K562 (cell line): ENCODE data around the gene ABHD5. TPM values are rescaled to one million over a fixed set of nuclear protein-coding genes. Genes with fewer than 3 reads are reported as not detected.
A peak's percentile ranks its signal among the peaks of the same experiment; 100 is the strongest.
"Not testable (repeated sequence)": the region's sequence is repeated elsewhere in the genome, so short reads cannot be mapped to it uniquely, and the experiment has no call there.

Experiments
- AFF4 ChIP-seq: sonication (generic); formaldehyde crosslinking; IDR thresholded peaks from 2 replicates; pipeline ENCODE4 v1.8.0; 2023; ENCODE audit warnings: mild to moderate bottlenecking, missing genetic modification reagents
- ATF3 ChIP-seq, 2 experiments: fragments of 450-650 bp in 1 of 2; sonication (generic) in 1 of 2; formaldehyde crosslinking in 1 of 2; IDR thresholded peaks in 1 of 2; conservative IDR thresholded peaks in 1 of 2; 2 replicates each; pipeline versions ENCODE4 v1.6.1 to v1.8.1; 2016 to 2023; ENCODE audit warnings: mild to moderate bottlenecking in 2 of 2, moderate library complexity in 2 of 2, inconsistent platforms in 1 of 2, missing genetic modification reagents in 1 of 2
- ATF4 ChIP-seq: fragments of 450-650 bp; formaldehyde crosslinking; IDR thresholded peaks from 2 replicates; pipeline ENCODE4 v1.4.0; 2022; ENCODE audit warnings: mild to moderate bottlenecking, moderate library complexity
- DPF2 ChIP-seq: fragments of 450-650 bp; IDR thresholded peaks from 2 replicates; pipeline ENCODE4 v1.6.1; 2016
- E2F8 ChIP-seq: fragments of 450-650 bp; IDR thresholded peaks from 2 replicates; pipeline ENCODE4 v1.7.1; 2018; ENCODE audit warnings: mild to moderate bottlenecking, low read depth; ENCODE audit not compliant: partially characterized antibody
- GATAD2A ChIP-seq: fragments of 450-650 bp; IDR thresholded peaks from 2 replicates; pipeline ENCODE4 v1.6.1; 2017
- HSF4 ChIP-seq: fragments of 250-450 bp; sonication (Bioruptor Pico); IDR thresholded peaks from 2 replicates; pipeline ENCODE4 v2.1.2; 2022; ENCODE audit warnings: mild to moderate bottlenecking, moderate library complexity, borderline replicate concordance
- PYGO2 ChIP-seq: fragments of 450-650 bp; IDR thresholded peaks from 2 replicates; pipeline ENCODE4 v1.6.1; 2016; ENCODE audit warnings: mild to moderate bottlenecking, missing genetic modification characterization, moderate library complexity, missing compliant biosample characterization
- RNF2 ChIP-seq: sonication (generic); IDR thresholded peaks from 2 replicates; pipeline ENCODE4 v1.6.1; 2016
- TBL1XR1 ChIP-seq, 2 experiments: IDR thresholded peaks; 2 replicates each; pipeline ENCODE4 v1.6.1; 2012; ENCODE audit warnings: improper control_type of control experiment in 2 of 2, low read length in 2 of 2, mild to moderate bottlenecking in 1 of 2
- YY1 ChIP-seq, 3 experiments: IDR thresholded peaks; 2 replicates each; pipeline ENCODE4 v1.6.1; 2011; ENCODE audit warnings: low read length in 2 of 3, mild to moderate bottlenecking in 2 of 3, moderate library complexity in 2 of 3, borderline replicate concordance in 1 of 3, control low read depth in 1 of 3, low read depth in 1 of 3; ENCODE audit not compliant: insufficient read depth in 3 of 3, insufficient replicate concordance in 2 of 3, control insufficient read depth in 1 of 3, insufficient read length in 1 of 3; ENCODE audit errors: extremely low read depth in 1 of 3
- ZBTB2 ChIP-seq: fragments of 450-650 bp; IDR thresholded peaks from 2 replicates; pipeline ENCODE4 v1.6.1; 2016; ENCODE audit warnings: antibody characterized with exemption
- polyA plus RNA-seq, 8 experiments: library from polyadenylated mRNA; depleted of rRNA in 4 of 8; stranded (reverse) in 5 of 8; unstranded in 3 of 8; fragments of >200 nt; fragmentation: Nextera tagmentation in 2 of 8; fragmentation: Illumina TruSeq in 1 of 8; extraction: Ambion mirVana in 2 of 8; extraction: Trizol in 1 of 8; gene quantifications; 2 replicates each; pipeline versions ENCODE4 v1.2.1 to v1.2.3, GENCODE V29; 2011 to 2014; ENCODE audit warnings: inconsistent platforms in 1 of 8, missing spikeins in 1 of 8
- total RNA-seq, 7 experiments: library from RNA; depleted of rRNA in 6 of 7; stranded (reverse); fragments of >200 nt in 6 of 7; fragmentation: Illumina TruSeq in 2 of 7; extraction: Trizol in 2 of 7; gene quantifications; 2 replicates each; pipeline versions ENCODE4 v1.2.1 to v1.2.3, GENCODE V29; 2011 to 2021; ENCODE audit warnings: low replicate concordance in 1 of 7

Gene ABHD5
- total and polyA plus RNA-seq, 9 of the 15 experiments (the other 6 are each of a cell fraction or from before 2014, with no cell fraction given), result 27.8 to 61.7 (median 39.9) TPM

GRCh38 chr3:43678375-43678774 is 12.4 kb upstream of the ABHD5 start (continued):
- 0 out of 2 replicates have a peak, but pooled peaks have one; percentile 42 for TF ChIP-seq ATF4
- TF ChIP-seq ATF3 (IDR thresholded peaks at IDR 0.05), result peak; percentile 63
- TF ChIP-seq ATF3 (CRISPR knock-in tag; conservative IDR thresholded peaks at IDR 0.05), result not testable (repeated sequence)
- peak in 1 of 3 experiments; percentile 20 for TF ChIP-seq YY1 (IDR thresholded peaks at IDR 0.05; ENCODE audit: borderline replicate concordance in 1 of 3, control insufficient read depth in 1 of 3, extremely low read depth in 1 of 3, insufficient read depth in 3 of 3, insufficient read length in 1 of 3, insufficient replicate concordance in 2 of 3, low read depth in 1 of 3, low read length in 2 of 3)
- peak; percentile 99 for TF ChIP-seq DPF2
- TF ChIP-seq ZBTB2, result peak; percentile 85
- peak; percentile 85 to 94; a peak in 3 of 4 replicates for TF ChIP-seq TBL1XR1 (IDR thresholded peaks at IDR 0.05; ENCODE audit: low read length in 2 of 2)
- peak; percentile 64 for TF ChIP-seq PYGO2 (tag)
- 0 out of 2 replicates have a peak, but pooled peaks have one; percentile 65 for TF ChIP-seq HSF4 (CRISPR knock-in tag)
- TF ChIP-seq GATAD2A, result peak; percentile 89
- 0 out of 2 replicates have a peak, but pooled peaks have one; percentile 90 for TF ChIP-seq AFF4
- TF ChIP-seq RNF2, result peak; percentile 89
- TF ChIP-seq E2F8, result peak; percentile 18
